Measurements from ENCODE around the gene MED12L.

- no peak for TF ChIP-seq CTCF (IDR thresholded peaks at IDR 0.05)
- no peak for TF ChIP-seq POLR2A (IDR thresholded peaks at IDR 0.05)
- TF ChIP-seq POLR2AphosphoS5 (IDR thresholded peaks at IDR 0.05): no peak
These were observed 325.6 kb downstream of the MED12L start for GRCh38 chr3:151410891-151411559.

All from gastroesophageal sphincter (tissue), 3 donors.